Right atrium auricular region (tissue), 2 donors: ENCODE data around the gene ZNF263. TPM values are rescaled to one million over a fixed set of nuclear protein-coding genes. Genes with fewer than 3 reads are reported as not detected.

Source experiments
- DNase-seq: peaks from one replicate; pipeline ENCODE4 v3.0.0-alpha.2; 2019; ENCODE audit warnings: low spot score
- H3K27ac ChIP-seq, 2 donors: fragments of 200-600 bp; sonication (generic); 1 replicate in 1 of 2; 2 replicates in 1 of 2; pipeline ENCODE4 v1.5.1; 2016 to 2019
- H3K27me3 ChIP-seq, 2 donors: fragments of 200-600 bp; sonication (generic); one replicate each; pipeline versions ENCODE4 v1.5.1 to v1.6.0; 2017 to 2019
- H3K36me3 ChIP-seq: fragments of 200-600 bp; sonication (generic); one replicate; pipeline ENCODE4 v1.5.1; 2016
- H3K4me1 ChIP-seq, 2 donors: fragments of 200-600 bp; sonication (generic); one replicate each; pipeline versions ENCODE4 v1.5.1 to v1.6.0; 2017 to 2019
- H3K4me3 ChIP-seq, 2 donors: fragments of 200-600 bp; sonication (generic); 1 replicate in 1 of 2; 2 replicates in 1 of 2; pipeline ENCODE4 v1.5.1; 2017 to 2019; ENCODE audit warnings: mild to moderate bottlenecking in 1 of 2, moderate library complexity in 1 of 2
- H3K9me3 ChIP-seq, 2 donors: fragments of 200-600 bp; sonication (generic); one replicate each; pipeline ENCODE4 v1.5.1; 2019
- total RNA-seq, 2 donors: library from RNA; depleted of rRNA; stranded (reverse); fragments of >200 nt; gene quantifications; one replicate each; pipeline ENCODE4 v1.1.0, GENCODE V29; 2016
- TF ChIP-seq, protein P1 (sequence below), 2 donors: fragments of 200-600 bp; sonication (generic); IDR thresholded peaks; one replicate each; pipeline ENCODE4 v1.5.1; 2019; ENCODE audit warnings: antibody characterized with exemption in 2 of 2

ZNF263 gene
- total RNA-seq: 10 to 100 TPM; 11.0 to 18.0 TPM

DNA sequence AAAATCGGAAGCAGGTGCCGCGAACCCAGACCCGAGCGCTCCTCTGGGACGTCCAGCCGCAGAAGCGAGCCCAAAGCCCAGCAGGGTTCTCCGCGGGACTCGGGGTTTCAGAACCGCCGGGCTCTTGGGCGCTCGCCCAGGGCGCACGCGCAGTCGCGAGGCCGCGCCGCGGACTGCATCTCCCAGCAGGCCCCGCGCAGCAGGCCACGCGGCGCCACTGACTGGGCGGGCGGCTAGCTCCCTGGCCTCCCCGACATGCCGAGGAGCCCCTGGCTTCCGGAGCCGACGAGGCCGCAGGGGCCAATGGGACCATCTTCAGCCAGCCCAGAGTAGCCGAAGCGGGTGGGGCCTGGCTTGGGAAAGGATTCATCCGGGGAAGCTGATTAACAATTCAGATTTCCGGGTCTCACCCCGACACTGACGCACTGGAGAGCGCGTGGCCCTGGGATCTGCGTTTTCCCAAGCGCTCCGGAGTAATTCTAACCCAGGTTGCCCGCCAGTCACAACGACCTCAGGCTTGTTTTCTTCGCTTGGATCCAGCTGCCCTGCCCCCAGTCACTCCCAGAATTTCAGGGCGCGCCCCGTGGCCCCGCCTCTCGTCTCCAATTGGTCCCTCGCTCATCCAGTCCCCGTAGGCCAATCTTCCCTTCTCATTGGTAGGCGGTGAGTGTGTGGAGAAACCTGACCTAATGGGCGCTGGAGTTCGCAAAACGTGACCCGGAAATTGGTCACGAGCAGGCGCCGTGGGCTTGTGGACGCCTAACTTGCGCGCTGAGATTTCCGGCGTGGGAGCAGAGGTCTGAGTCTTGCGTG is at the start of gene ZNF263:
Gene ZNF263, plus strand, starts transcription at position 762 of the 813 bp plus-strand sequence. CDS start 328 bp downstream, outside the sequence.
- no peaks in the 10 kb centered on the region for H3K27me3 ChIP-seq
- H3K36me3 ChIP-seq: peaks cover 22% of the 10 kb centered on the region
- H3K4me3 ChIP-seq: peak within 1 kb of the TSS; percentile 92
- TF ChIP-seq, protein P1, sequence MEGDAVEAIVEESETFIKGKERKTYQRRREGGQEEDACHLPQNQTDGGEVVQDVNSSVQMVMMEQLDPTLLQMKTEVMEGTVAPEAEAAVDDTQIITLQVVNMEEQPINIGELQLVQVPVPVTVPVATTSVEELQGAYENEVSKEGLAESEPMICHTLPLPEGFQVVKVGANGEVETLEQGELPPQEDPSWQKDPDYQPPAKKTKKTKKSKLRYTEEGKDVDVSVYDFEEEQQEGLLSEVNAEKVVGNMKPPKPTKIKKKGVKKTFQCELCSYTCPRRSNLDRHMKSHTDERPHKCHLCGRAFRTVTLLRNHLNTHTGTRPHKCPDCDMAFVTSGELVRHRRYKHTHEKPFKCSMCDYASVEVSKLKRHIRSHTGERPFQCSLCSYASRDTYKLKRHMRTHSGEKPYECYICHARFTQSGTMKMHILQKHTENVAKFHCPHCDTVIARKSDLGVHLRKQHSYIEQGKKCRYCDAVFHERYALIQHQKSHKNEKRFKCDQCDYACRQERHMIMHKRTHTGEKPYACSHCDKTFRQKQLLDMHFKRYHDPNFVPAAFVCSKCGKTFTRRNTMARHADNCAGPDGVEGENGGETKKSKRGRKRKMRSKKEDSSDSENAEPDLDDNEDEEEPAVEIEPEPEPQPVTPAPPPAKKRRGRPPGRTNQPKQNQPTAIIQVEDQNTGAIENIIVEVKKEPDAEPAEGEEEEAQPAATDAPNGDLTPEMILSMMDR (IDR thresholded peaks at IDR 0.05): no peak
- H3K9me3 ChIP-seq: peaks cover 0 to 27% of the 10 kb centered on the region in 2 donors
- DNase-seq: peak; percentile 98
- H3K27ac ChIP-seq: peak within 1 kb of the TSS; percentile 94 to 99
- H3K4me1 ChIP-seq: peaks cover 0 to 33% of the 10 kb centered on the region in 2 donors

DNA sequence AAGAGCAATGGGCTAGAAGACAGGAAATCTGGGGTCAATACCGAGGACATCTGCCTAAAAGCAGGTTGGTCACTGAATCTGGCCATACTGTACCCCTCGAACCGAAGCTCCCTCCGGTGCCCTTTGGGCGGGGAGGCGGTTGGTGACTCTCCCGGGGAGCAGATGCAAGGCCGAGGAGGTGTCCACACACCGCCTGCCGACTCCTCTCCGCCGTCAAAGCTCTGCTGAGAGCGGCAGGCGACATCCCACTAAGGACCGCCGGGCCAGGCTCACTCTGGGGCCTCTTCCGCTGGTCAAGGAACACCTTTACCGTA is 48.8 kb upstream of the ZNF263 start:
- TF ChIP-seq, protein P1 (IDR thresholded peaks at IDR 0.05): no peak
- Histone ChIP-seq H3K27me3 (no peaks in the 10 kb centered on the region), H3K36me3 (peaks cover 36% of the 10 kb centered on the region), H3K4me3 (peak overlapping the region; percentile 62 to 82), H3K27ac (peak overlapping the region; percentile 90 to 96), H3K9me3 (peaks cover 0 to 29% of the 10 kb centered on the region in 2 donors), H3K4me1 (peaks cover 0 to 13% of the 10 kb centered on the region in 2 donors)
- no peak for DNase-seq

DNA sequence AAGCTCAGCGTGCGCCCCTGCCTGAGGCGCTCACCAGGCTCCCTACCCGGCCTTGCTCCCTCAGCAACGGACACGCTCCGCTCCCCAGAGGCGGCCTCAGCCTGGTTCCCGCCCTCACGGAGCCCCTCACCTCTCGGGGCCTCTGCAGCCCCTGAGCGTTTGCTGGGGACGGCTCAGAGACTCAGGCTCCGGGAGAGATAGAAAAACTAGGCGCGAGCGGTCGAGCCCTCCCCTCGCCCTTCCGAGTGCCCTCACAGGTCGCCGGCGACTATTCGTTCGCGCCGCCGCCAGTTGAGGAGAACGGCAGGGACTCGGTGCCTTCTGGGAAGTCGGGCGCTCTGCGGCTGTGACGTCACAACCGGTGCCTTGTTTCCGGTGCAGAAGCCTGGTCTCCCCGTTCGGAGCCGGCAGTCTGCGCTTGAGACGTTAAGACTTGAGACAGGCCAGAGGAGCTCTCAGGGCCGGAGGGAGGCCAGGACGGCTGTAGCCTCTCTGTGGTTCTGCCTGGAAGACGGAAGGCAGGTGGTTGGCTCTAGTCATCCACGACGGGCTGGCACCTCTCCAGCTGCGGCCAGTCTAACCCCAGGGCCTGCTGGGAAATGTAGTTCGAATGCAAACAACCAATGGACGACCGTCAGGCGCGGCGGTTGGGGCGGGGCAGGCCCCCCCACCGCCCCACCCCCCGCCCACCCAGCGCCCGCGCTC is 48.3 kb upstream of the ZNF263 start, which contains the start of gene ZNF200:
Gene ZNF200, minus strand, starts transcription at position 302 of the 705 bp plus-strand sequence. CDS start 1,403 bp downstream, outside the sequence.
- no peaks in the 10 kb centered on the region for H3K27me3 ChIP-seq
- H3K36me3 ChIP-seq: peaks cover 30% of the 10 kb centered on the region
- peak within 1 kb of the TSS; percentile 90 to 96 for H3K27ac ChIP-seq
- TF ChIP-seq, protein P1 (IDR thresholded peaks at IDR 0.05): no peak
- DNase-seq: peak; percentile 97
- peak within 1 kb of the TSS; percentile 62 to 82 for H3K4me3 ChIP-seq
- peaks cover 0 to 13% of the 10 kb centered on the region in 2 donors for H3K4me1 ChIP-seq
- H3K9me3 ChIP-seq: peaks cover 0 to 24% of the 10 kb centered on the region in 2 donors

DNA sequence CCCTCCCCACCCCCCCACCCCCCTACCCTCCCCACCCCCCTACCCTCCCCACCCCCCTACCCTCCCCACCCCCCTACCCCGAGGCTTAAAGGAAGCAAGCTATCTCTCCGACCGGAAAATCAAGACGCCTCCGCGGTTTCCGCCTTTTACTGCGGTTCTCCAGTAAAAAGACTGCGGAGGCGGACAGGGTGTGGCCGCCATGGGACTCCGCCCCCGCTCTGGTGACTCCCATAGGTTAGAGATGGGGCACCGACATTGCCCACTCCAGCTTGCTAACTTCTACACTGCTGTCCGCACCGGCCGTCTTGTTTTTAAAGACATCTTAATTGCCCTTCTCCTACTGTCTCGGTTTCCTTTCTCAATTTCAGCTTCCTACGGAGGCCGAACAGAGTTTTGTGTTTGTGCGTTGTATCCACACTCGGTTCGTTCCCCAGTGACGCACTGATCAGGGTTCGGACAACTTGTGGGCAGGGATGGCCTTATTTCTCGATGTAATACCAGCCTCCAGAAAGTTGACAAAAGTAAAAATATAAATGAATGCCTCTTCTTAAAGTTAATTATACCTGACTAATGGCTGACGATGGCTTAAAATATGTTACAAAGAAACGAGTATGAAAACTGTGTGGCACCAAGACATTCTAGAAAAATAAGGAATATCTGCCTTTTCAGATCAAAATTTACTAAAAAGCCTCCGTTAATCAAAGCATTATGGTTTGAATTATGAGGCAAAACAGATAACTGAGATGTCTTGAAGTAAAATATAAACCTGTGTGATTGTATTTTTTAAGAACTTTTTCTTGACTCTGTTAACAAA is 47.2 kb upstream of the ZNF263 start:
- Histone ChIP-seq H3K27me3 (no peaks in the 10 kb centered on the region), H3K4me1 (peaks cover 0 to 13% of the 10 kb centered on the region in 2 donors), H3K27ac (no peak overlapping the region), H3K36me3 (peaks cover 20% of the 10 kb centered on the region), H3K9me3 (peaks cover 0 to 13% of the 10 kb centered on the region in 2 donors), H3K4me3 (no peak overlapping the region)
- TF ChIP-seq, protein P1 (IDR thresholded peaks at IDR 0.05): no peak
- peak; percentile 63 for DNase-seq

DNA sequence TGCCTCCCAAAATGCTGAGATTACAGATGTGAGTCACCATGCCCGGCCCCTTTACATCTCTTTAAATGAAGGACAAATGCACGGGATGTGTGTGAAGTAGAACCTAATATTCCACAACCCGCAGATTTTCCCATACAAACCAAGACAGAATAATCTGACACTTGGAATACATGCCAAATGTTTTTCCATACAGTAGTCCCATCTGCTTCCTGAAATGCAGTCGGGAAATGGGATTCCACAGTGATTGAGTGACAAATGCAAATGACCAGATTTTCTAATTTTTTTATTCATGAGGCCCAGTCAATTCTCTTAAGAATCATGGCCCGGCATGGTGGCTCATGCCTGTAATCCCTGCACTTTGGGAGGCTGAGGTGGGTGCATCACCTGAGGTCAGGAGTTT is 41.5 kb upstream of the ZNF263 start:
- DNase-seq: no peak
- H3K4me3 ChIP-seq: no peak overlapping the region
- no peaks in the 10 kb centered on the region for H3K9me3 ChIP-seq
- no peaks in the 10 kb centered on the region for H3K36me3 ChIP-seq
- no peaks in the 10 kb centered on the region for H3K4me1 ChIP-seq
- no peak overlapping the region for H3K27ac ChIP-seq
- H3K27me3 ChIP-seq: no peaks in the 10 kb centered on the region
- TF ChIP-seq, protein P1 (IDR thresholded peaks at IDR 0.05): no peak
